Liver (tissue), 3 donors: ENCODE results near the gene SRD5A1.

ENCODE experiments used
- EGR1 ChIP-seq, 2 donors: IDR thresholded peaks; 2 replicates each; pipeline ENCODE4 v1.6.1; 2016 to 2018; ENCODE audit warnings: antibody characterized with exemption in 2 of 2, low read depth in 2 of 2
- TF ChIP-seq, protein P1 (sequence below): IDR thresholded peaks from 2 replicates; pipeline ENCODE4 v1.6.1; 2016; ENCODE audit warnings: antibody characterized with exemption
- TF ChIP-seq, protein P2 (sequence below): fragments of 150-350 bp; IDR thresholded peaks from 2 replicates; pipeline ENCODE4 v1.5.1; 2017; ENCODE audit warnings: improper control_type of control experiment, low read depth, low read length; ENCODE audit not compliant: missing input control
- donor health status: healthy.
- donor health status: healthy.

DNA sequence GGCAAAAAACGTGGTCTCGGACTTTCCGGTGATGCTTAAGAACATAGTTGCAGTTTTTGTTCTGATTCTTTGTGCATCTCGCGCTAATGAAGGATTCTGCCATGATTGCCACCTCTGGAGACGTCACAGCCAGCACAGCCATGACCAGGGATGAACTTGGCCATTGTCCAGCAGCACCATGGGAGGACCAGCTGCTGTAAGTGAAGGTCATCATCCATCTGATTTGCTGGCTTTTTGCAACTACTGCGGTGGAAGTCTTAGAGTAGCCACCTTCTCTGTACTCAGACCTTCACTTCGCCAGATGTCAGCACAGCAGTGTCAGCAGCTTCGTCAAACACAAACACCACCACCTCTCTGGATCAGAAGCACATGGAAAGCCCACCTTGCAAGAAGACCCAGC lies 46.1 kb upstream of the SRD5A1 start:
- TF ChIP-seq, protein P1, sequence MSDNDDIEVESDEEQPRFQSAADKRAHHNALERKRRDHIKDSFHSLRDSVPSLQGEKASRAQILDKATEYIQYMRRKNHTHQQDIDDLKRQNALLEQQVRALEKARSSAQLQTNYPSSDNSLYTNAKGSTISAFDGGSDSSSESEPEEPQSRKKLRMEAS: no peak
- no peak for TF ChIP-seq EGR1 (IDR thresholded peaks at IDR 0.05; ENCODE audit: low read depth in 2 of 2)
- TF ChIP-seq, protein P2, sequence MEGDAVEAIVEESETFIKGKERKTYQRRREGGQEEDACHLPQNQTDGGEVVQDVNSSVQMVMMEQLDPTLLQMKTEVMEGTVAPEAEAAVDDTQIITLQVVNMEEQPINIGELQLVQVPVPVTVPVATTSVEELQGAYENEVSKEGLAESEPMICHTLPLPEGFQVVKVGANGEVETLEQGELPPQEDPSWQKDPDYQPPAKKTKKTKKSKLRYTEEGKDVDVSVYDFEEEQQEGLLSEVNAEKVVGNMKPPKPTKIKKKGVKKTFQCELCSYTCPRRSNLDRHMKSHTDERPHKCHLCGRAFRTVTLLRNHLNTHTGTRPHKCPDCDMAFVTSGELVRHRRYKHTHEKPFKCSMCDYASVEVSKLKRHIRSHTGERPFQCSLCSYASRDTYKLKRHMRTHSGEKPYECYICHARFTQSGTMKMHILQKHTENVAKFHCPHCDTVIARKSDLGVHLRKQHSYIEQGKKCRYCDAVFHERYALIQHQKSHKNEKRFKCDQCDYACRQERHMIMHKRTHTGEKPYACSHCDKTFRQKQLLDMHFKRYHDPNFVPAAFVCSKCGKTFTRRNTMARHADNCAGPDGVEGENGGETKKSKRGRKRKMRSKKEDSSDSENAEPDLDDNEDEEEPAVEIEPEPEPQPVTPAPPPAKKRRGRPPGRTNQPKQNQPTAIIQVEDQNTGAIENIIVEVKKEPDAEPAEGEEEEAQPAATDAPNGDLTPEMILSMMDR: no peak
